SK-N-SH treated with all-trans-retinoic acid at 6 μM for 48 hours (cell line): ENCODE results near the gene SCN1B.

ENCODE experiments used
- BACH2 ChIP-seq: fragments of 250-450 bp; sonication (Bioruptor Pico); IDR thresholded peaks from 2 replicates; pipeline ENCODE4 v1.9.0; 2021; ENCODE audit warnings: mild to moderate bottlenecking, borderline replicate concordance
- ISL1 ChIP-seq: fragments of 250-450 bp; sonication (Bioruptor Pico); IDR thresholded peaks from 2 replicates; pipeline ENCODE4 v2.1.2; 2022; ENCODE audit warnings: mild to moderate bottlenecking, moderate library complexity
- PPARA ChIP-seq: fragments of 250-450 bp; sonication (Bioruptor Pico); IDR thresholded peaks from 2 replicates; pipeline ENCODE4 v1.5.0; 2020; ENCODE audit warnings: mild to moderate bottlenecking, borderline replicate concordance
- RARB ChIP-seq: fragments of 250-450 bp; sonication (Bioruptor Pico); IDR thresholded peaks from 2 replicates; pipeline ENCODE4 v1.8.0; 2021; ENCODE audit warnings: mild to moderate bottlenecking, moderate library complexity
- SNAI2 ChIP-seq: fragments of 250-450 bp; sonication (Bioruptor Pico); IDR thresholded peaks from 2 replicates; pipeline ENCODE4 v1.5.0; 2020; ENCODE audit warnings: mild to moderate bottlenecking, moderate library complexity
- ZFP30 ChIP-seq: fragments of 450-650 bp; formaldehyde crosslinking; IDR thresholded peaks from 2 replicates; pipeline ENCODE4 v1.5.0; 2022; ENCODE audit warnings: mild to moderate bottlenecking, moderate library complexity
- ZNF70 ChIP-seq: fragments of 450-650 bp; formaldehyde crosslinking; IDR thresholded peaks from 2 replicates; pipeline ENCODE4 v1.5.0; 2020; ENCODE audit warnings: mild to moderate bottlenecking, moderate library complexity
- TF ChIP-seq, protein P1 (sequence below): fragments of 250-450 bp; sonication (Bioruptor Pico); IDR thresholded peaks from 2 replicates; pipeline ENCODE4 v1.8.0; 2020; ENCODE audit warnings: mild to moderate bottlenecking, moderate library complexity, borderline replicate concordance
- TF ChIP-seq, protein P2 (sequence below): fragments of 250-450 bp; sonication (Bioruptor Pico); IDR thresholded peaks from 2 replicates; pipeline ENCODE4 v1.5.1; 2021; ENCODE audit warnings: mild to moderate bottlenecking, moderate library complexity

DNA sequence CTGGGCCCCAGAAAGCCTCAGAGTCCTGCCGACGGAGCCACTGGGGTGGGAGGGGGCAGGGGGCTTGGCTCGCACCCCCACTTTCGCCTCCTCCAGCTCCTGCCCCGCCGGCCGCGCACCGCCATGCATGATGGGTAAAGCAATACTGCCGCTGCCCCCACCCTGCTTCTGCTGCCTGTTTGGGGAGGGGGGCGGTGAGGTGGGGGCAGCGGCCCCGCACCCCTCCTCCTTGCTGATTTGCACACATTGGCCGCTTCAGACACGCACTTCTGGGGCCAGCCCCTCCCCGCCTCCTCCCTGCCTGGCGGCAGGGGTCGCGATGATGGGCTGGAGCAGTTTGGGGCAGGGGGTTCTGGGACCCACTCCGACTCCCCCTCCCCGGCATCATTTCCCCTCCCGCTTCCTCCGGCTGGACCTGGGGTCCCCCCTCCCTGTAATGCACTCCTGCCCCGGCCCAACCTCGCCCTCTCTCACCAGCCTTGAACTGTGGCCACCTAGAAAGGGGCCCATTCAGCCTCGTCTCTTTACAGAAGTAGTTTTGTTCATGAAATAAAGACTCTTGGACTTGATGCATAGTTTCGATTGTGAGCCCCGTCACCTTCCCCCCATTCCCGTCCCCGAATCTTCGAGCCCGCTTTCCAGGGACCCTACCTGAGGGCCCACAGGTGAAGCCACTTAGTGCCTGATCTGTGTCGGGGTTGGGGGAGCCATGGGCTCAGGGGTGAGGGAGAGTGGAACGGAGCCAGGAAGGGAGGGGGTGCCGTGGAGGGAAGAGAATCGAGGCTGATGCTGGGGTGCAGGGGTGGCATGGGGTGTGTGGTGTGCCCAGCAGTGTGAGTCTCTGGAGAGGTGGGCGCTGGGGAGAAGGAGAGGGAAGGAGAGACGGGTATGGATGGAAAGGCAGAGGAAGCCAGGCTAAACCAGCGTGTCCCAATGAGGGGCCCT is 9.9 kb downstream of the SCN1B start:
- no peak for TF ChIP-seq ZFP30 (CRISPR knock-in tag)
- no peak for TF ChIP-seq BACH2 (CRISPR knock-in tag)
- TF ChIP-seq, protein P1, sequence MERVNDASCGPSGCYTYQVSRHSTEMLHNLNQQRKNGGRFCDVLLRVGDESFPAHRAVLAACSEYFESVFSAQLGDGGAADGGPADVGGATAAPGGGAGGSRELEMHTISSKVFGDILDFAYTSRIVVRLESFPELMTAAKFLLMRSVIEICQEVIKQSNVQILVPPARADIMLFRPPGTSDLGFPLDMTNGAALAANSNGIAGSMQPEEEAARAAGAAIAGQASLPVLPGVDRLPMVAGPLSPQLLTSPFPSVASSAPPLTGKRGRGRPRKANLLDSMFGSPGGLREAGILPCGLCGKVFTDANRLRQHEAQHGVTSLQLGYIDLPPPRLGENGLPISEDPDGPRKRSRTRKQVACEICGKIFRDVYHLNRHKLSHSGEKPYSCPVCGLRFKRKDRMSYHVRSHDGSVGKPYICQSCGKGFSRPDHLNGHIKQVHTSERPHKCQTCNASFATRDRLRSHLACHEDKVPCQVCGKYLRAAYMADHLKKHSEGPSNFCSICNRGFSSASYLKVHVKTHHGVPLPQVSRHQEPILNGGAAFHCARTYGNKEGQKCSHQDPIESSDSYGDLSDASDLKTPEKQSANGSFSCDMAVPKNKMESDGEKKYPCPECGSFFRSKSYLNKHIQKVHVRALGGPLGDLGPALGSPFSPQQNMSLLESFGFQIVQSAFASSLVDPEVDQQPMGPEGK (CRISPR knock-in tag), result no peak
- TF ChIP-seq SNAI2 (CRISPR knock-in tag), result no peak
- no peak for TF ChIP-seq RARB (CRISPR knock-in tag)
- TF ChIP-seq ISL1, result no peak
- TF ChIP-seq, protein P2, sequence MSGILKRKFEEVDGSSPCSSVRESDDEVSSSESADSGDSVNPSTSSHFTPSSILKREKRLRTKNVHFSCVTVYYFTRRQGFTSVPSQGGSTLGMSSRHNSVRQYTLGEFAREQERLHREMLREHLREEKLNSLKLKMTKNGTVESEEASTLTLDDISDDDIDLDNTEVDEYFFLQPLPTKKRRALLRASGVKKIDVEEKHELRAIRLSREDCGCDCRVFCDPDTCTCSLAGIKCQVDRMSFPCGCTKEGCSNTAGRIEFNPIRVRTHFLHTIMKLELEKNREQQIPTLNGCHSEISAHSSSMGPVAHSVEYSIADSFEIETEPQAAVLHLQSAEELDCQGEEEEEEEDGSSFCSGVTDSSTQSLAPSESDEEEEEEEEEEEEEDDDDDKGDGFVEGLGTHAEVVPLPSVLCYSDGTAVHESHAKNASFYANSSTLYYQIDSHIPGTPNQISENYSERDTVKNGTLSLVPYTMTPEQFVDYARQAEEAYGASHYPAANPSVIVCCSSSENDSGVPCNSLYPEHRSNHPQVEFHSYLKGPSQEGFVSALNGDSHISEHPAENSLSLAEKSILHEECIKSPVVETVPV (CRISPR knock-in tag), result no peak
- TF ChIP-seq ZNF70, result no peak
- TF ChIP-seq PPARA (CRISPR knock-in tag), result no peak
